Stimulated activated CD4-positive, alpha-beta T cell treated with anti-CD3 and anti-CD28 coated beads, Interleukin-15, amount 100 ng/mL, for 1 hour (primary cell): Measurements from ENCODE around the gene BOC.

Experiments used
- DNase-seq, 2 donors: peaks; one replicate each; pipeline ENCODE4 v3.0.0-alpha.2; 2020; ENCODE audit warnings: low read depth in 1 of 2, low spot score in 1 of 2

BOC gene

DNA sequence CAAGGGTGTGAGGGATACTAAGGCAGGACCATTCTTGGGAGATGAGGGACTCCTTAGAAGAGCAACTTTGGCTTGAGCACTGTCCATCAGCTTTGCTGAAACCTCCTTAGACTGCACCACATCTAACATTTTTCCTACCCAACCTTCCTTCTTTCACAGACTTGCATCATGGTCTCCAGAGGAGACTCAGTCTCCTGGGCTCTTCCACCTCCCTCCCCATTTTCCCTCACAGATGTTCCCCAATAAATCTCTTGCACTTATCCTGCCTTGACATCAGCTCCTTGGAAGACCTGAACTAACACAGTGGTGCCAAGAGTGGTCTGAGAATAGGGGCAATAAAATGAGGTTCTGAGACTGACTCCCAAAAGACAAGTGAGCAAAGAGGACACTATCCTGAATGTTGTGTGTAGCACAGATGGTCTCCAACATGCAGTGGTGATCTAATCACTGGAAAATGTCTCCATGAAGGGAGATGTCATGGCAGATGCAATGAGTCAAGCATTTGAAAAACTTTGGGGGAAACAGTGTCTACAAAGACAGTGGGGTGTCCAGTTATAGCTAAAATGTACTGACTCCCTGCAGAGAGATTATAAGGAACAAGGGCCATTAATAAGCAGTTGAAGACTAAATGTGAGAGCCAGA, 26.0 kb upstream of the BOC start:
- no peak for DNase-seq

DNA sequence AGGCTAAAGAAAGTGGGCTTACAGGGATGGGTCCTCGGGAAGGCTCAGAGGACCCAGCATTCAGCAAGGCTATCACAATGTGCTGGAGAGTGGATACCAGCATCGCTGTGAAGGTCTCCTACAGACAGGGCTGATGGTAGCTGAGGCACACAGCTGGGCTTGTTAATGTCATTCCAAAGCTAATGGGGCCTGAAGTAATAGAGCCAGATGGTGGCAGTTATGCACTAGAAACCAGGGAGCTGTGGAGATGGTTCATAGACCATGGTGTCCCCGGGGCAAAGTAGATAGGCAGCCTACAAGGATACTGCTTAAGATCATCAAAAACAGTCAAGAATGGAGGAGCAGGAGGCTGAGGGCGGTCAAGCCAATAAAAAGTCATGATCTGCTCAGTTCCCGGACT, 24.8 kb upstream of the BOC start:
- no peak for DNase-seq

DNA sequence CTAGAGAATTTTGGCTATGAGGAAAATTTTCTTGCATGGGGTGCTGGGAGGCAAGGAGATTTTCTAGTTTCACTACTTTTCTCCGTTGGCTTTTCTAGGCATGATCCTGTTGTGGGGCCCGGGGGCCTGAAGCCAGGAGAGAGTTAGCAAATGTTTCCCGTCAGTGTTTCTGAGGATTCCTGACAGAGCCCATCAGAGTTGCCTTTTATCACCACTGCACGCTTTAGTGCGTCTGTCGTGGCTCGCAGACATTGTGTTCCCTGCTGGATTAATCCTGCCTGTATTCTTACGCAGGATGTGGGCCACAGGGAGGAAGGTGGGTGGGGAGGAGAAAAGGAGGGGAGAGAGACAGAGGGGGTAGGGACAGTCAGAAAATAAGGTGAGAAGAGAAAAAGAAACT, 18.1 kb upstream of the BOC start:
- no peak for DNase-seq

DNA sequence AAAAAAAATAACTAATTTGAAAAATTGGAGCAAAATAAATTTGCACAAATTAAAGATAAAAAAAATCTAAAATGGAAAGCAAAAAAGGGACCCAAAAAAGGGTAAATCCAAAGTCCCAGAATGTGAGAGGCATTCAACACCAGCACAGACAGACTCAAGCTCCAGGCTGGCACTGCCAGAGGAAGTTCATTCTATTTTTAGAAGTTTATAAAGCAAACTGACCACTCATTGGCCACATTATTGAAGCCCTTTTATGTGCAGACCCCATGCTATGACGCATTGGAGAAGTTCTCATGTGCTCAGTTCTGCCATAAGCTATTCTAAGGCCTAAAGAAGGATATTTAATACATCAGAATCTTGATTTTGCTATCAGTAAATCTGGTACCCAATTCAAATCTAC, 17.6 kb upstream of the BOC start:
- no peak for DNase-seq

DNA sequence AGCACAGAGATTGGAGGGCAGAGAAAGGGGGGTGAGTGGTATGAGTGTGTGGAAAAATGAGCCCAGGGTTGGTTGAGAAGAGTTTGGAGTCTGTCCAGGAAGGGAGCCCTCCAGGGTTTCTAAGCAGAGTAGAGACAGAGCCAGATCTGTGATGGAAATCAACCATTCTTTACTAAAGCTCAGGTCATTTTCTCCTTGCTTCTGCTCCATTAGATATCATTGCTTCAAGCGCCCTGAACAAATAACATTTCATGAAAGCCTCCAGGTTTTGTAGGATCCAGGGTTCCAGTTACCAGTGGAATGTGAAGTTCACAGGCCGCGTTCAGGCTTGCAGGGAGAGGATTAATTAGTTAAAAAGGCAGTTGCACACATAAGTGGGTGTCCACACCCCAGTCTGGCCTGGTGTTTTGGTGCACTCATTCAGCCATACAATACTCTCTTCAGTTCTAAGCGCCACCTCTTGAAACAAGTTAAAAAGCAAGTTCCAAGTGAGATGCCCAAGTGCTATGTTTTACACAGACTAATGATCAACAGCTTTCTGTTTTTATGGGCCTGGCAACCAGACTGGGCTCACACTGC, 16.4 kb upstream of the BOC start:
- DNase-seq: no peak

DNA sequence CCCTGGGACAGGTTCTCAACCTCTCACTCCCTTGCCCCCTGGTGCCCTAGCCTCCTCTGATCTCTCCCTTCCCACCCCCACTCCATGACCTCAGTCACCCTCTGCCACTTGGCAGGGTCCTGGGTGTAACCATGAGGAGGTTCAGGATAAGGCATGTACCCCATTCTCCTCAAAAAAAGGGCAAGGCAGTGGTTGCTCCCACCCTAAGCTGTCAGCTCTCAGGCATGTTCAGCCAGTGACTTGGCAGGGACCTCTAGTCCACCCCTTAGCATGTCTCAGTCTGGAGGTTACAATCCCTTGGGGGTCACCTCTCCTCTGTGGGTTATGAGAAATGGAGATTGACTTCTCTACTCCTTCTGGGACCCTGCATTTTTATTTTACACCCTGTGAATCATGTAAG, 11.0 kb upstream of the BOC start:
- no peak for DNase-seq

DNA sequence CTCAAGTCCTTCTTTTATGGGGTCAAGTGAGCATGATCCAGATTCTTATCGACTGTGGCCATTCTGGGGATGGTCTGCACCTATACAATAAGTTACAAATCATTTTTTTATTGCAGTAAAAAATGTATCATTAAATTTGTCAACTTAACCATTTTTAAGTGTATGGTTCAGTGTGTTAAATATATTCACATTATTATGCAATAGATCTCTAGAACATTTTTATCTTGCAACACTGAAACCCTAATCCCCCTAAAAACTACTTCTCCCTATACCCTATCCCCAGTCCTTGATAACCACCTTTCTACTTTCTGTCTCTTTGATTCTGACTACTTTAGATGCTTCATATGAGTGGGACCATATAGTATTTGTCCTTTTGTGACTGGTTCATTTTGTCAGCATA, 10.4 kb upstream of the BOC start:
- no peak for DNase-seq

DNA sequence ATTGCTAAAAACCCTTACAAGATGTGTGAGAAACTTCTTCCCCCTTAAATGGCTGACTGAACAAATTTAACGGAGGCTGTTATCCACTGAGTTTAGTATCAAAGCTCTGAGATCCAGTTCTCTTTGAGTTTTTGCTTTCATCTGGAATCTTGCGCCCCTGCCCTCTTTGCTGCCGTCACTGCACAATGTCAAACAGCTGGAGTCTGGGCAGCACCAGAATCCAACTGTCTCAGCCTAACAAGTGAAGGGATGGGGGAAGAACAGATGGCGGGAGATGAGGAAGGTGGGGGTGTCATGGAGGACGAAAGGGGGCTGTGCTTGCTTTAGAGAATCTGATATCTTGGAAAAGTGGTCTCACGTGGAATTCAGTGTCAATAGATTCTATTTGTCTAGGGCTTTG, 7.0 kb upstream of the BOC start:
- no peak for DNase-seq

DNA sequence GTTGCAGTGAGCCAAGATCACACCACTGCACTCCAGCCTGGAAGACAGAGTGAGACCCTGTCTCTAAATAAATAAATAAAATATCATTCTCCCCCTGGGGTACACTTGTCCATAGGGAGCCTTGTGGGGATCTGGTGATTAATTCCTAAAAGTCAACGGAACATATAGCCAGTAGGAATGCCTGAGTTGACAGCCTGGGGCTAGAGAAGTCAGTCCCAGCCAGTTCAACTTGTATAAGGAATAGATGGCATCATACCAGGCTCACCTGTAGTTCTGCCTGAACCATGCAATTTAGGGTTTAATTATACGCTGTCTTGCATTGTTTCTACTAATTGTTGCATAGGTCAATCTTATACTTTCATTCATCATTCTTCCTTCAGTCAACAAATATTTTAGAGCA, 5.9 kb upstream of the BOC start:
- DNase-seq: no peak

DNA sequence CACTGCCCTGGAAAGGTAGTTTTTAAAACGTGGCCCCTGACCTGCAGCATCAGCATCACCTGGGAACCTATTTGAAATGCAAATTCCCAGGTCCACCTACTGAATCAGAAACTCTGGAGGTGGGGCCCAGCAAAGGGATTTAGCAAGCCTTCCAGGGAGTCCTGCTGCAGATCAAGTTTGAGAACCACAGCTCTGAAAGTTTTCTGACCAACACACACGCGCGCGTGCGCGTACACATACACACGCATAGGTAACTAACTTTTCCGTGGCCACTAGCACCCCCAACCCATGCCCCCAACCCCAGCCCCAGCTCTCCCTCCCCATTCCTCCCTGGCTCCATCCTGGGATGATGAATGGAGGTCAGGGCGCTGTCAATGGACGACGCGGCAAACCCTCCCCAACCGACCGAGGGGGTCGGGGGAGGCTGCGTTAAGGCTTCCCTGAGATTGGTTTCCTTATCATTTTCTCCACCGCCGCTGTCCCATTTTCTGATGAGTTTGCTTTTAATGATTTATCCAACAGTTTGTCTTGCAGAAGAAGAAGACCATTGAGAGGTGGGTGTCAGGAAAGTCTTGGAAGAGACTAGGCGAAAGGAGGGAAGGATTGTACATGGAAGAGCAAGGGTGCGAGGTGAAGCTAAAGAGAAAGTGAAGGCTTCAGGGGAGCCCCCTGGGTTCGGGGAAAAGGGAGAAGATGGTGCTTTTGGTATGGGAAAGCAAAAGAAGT, 590 bp upstream of the BOC start:
- no peak for DNase-seq

DNA sequence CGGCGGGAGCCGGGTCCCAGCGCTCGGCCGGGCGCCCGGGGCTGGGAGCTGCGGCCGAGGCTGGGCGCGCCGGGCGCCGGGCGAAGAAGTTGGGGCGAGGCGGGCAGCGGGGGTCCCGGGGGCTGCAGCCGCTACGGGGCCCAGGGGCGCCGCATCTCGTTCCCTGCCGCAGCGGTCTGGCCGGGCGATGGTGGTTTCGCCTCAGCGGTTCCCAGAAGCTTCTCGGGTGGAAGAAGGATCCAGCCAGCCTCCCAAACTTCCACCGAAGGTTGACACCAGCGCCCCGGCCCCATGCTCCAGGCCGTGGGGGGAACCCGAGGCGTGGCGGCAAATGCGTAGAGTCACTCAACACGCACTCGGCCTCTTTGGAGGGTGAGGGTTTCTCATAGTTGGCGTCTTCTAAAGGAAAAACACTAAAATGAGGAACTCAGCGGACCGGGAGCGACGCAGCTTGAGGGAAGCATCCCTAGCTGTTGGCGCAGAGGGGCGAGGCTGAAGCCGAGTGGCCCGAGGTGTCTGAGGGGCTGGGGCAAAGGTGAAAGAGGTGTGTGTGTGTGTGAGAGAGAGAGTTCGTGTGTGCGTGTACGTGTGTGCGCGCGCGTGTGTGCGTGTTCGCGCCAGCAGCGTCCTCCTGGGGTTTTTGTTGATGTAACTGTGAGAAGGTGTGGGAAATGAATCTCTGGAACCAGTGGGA, 940 bp downstream of the BOC start:
- no peak for DNase-seq

DNA sequence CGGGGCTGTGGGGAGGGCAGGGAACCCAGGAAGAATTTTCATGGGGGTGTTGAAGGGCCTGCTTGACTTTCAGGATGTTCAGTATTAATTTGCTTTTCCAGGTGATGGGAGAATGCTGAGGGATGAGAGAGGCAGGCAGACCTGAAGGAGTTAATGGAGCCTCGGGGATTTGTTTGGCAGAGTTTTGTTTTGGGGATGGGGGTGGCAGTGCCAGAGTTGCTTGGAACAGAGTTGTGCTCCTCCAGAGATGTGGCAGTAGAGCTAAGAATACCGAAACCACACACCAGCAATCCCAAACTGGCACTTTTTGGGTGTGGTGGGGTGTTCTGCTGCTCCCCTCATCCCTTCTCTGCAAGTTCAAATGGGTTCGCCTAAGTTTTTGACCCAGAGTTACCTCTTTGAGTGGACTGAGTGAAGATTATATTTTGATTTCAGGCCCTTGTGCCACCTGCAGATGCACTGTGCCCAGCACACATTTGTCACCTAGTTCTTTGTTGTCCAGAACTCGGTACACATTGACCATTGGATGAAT, 1.6 kb downstream of the BOC start:
- no peak for DNase-seq

DNA sequence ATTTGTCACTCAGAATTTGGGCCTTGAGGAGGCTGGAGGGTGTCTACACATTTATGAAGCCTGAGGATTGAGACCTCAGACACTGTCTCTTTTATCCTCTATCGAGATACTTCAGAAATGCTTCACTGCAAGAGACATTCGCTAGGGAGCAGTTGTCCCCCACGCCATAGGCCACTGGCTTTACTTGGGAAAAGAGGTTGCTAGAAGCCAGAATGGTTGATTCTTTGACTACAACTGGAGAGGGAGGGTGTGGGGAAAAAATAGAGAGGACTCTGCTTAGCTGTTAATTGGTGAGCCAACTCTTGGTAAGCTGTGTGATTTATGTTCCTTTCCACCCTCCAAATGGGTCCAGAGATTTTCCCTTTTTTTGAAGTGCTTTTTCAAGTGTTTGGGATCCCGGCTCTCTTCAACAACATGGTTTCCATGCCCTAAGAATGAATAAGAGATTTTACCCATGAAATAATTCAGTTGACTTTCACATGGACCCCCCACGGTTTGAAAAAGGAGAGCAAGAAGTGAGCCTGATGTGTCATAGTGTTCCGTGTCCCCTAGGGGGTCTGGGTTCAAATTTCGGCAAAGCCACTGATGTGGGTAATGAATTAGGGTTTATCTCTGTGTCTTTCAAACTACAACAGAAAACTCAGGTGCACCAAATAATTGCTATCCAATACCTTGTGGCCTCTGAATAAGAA, 2.7 kb downstream of the BOC start:
- no peak for DNase-seq

DNA sequence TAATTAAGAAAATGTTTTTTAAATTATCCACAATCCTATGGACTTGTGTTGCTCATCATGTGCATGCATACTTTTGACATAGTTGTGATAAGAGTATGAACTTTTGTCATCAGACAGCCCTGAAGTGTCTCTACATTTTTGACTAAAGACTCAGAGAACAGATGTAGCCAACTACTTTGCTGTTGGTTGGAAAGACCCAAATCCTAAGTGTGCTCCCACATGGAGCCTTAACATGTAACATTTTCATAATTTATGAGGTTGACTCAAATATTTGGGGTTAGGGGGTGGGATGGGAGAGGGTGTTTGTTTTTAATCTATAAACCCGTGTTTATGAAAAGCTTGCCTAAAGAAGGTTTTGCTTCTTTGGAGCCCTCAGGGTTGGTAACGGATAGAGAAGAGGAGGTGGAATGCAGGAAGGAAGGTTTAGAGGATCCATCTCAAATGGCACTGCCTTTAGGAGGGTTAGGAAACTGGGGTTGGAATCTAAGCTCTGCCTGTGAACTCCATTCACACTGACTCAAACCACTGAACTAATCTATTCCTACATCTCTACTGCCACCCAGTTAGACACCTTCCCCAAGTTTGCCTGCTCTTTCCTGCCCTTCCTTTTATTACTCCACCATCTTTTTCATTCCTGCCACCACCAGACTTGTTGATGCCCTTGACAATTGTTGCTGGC, 3.7 kb downstream of the BOC start:
- DNase-seq: no peak

DNA sequence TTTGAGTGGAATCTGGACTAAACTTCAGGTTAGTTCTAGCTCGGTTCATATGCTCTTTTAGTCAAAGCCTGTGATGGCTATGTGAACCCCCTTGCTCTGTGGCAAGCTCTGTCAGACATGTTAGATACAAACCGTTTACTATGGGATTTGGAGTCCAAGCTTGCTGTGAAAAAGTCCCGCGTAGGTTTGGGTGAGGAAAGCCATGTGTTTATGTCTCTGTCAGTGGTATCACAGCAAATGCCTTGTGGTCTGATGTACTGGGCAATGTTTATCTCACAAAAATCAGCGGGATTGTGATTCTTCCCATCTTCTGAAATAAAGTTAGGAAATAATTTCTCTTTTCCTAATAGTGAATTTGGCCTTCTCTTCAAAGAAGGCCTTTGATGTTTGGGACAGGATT, 5.0 kb downstream of the BOC start:
- DNase-seq: no peak

DNA sequence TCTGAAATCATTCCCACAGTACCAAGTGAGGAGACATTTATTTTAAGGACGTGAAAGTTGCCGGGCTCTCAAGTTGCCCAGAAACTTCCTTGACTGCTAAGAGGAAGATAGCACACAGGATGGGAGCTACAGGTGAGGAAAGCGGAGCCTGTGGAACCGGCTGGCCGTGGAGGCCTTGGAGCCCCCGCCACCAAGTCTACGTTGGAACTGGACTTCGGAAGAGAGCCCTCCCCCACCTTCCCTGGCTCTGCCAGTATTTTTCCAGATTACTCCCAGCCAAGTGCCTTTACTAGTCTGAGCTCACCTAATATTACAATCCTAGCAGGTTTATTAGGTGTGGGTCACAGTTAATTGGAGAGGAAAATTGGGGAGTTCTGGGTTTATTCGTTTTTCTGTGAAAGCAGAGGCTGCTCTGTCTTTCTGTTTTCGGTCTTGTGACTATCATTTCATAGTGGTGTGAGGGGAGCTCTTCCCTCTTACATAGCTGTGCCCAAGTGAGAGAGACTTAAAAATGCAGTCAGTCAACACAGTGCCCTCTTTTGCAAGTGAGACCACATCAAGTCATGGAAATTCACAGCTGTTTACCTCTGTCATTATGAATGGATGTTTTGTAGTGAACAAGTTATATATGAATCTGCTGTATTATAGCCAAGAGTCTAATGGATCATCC, 6.8 kb downstream of the BOC start:
- DNase-seq: no peak

DNA sequence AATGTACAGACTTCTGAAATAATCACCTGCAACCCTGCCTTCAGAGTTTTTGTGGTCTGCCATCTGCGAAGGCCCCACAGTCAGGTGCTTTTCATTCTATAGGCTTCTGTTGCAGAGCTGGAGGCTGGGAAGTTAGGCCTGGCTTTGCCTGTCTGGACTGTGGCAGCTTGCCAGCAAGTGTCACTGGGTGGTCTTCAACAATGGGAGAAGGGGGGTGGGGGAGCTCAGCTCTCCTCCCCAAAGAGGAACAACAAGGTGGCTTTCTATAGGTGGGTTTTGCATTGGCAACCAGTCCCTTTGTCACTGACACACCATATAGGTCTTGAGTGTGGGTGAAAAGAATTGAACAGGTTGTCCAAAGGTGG, 7.3 kb downstream of the BOC start:
- no peak for DNase-seq

DNA sequence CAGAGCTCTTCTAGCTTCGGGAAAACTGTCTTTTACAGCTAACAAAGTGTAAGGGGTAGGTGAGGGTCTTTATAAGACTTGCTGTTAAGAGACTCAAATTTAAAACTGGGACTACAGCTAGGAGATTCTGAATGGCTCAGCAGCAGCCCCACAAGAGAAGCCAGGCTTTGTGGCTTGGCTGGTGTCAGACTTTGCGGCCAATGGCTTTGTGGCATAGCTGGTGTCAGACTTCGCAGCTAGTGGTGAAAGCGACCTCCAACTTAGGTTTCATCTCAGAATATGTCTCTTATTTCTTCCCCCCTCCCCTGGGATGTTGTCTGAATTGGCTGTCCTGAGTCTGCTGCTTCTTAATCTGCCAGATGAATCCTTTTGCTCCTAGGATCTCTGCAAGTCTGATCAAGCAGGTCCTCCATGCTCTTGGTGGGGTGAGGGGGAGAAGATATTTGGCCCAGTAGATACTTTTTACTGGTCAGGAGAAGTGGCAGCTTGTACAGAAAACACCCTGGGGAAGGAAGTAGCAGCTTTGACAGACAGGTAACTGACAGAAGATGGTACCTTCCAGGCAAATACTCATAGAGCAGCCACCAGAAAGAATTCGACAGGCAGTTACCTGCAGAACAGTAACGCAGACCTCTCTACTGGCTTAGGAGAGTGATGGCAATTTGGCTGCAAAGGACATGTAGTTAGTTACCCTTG, 8.4 kb downstream of the BOC start:
- no peak for DNase-seq

DNA sequence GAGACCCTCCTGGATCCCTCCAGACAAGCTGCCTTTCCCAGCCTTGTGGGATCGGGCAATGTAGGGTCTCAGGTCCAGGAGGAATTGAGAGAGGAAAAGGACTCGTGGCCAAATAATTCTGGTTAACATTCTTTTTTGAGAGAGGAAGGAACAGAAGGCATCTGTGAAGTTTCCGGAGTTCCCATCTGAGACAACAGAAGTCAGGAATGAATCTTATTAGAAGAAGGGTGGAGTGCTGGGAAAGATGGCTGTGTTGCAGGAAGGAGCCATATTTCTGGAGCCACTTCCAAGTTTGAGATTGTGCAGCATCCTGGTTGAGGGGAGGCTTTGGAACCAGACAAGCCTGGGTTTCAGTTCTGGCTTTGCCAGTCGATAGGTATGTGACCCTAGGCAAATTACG, 9.4 kb downstream of the BOC start:
- DNase-seq: no peak

DNA sequence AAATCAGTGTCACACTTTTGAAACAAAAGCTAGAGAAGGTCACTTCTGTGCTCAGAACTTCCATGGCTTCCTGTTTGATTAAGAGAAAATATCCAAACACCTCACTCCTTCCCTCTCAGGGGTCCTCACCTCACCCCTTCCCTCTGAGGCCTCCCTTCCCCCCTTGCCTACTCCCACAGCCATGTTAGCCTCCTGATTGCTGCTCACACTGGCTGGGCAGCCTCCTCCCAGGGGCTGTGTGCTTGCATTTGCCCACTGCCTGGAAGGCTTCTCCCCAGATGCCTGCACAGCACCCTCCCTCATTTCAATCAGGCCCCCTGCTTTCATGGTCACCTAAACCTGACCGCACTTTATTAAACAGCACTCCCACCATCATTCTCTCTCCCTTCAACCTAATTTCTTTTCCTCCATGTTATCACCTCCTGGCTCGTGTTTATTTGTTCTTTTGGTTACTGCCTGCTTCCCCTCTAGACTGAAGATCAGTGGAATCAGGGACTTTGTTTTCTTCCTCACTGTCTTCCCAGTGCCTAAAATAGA, 10.4 kb downstream of the BOC start:
- no peak for DNase-seq
